Ovary (tissue), 9 donors: ENCODE measurements around the gene RHOV. TPM values are rescaled to one million over a fixed set of nuclear protein-coding genes. Genes with fewer than 3 reads are reported as not detected.

Experiments used
- DNase-seq, 5 donors: peaks; one replicate each; pipeline ENCODE4 v3.0.0-alpha.2; 2019 to 2020
- H3K27ac ChIP-seq, 2 donors: fragments of 200-600 bp; one replicate each; pipeline versions ENCODE4 v1.5.1 to v1.8.0; 2019 to 2022
- H3K27me3 ChIP-seq: fragments of 200-600 bp; one replicate; pipeline ENCODE4 v1.8.0; 2022
- H3K36me3 ChIP-seq: fragments of 200-600 bp; sonication (generic); one replicate; pipeline ENCODE4 v1.5.1; 2019
- H3K4me1 ChIP-seq: one replicate; pipeline ENCODE4 v1.8.1; 2013; ENCODE audit warnings: mild to moderate bottlenecking, moderate library complexity; ENCODE audit not compliant: insufficient read depth
- H3K4me3 ChIP-seq: fragments of 200-600 bp; sonication (generic); one replicate; pipeline ENCODE4 v1.5.1; 2017
- H3K9me3 ChIP-seq, 2 donors: fragments of 200-600 bp in 1 of 2; sonication (generic) in 1 of 2; one replicate each; pipeline versions ENCODE4 v1.5.1 to v1.8.1; 2013 to 2019; ENCODE audit warnings: mild to moderate bottlenecking in 1 of 2, moderate library complexity in 1 of 2
- CTCF ChIP-seq, 3 donors: fragments of 450-650 bp in 2 of 3; fragments of 200-600 bp in 1 of 3; IDR thresholded peaks; one replicate each; pipeline versions ENCODE4 v1.5.1 to v1.8.0; 2016 to 2022; ENCODE audit warnings: antibody characterized with exemption in 3 of 3, mild to moderate bottlenecking in 1 of 3
- EP300 ChIP-seq: sonication (generic); formaldehyde crosslinking; IDR thresholded peaks from one replicate; pipeline ENCODE4 v1.6.1; 2017; ENCODE audit warnings: antibody characterized with exemption
- POLR2A ChIP-seq: fragments of 450-650 bp; IDR thresholded peaks from one replicate; pipeline ENCODE4 v1.6.1; 2017; ENCODE audit warnings: antibody characterized with exemption, mild to moderate bottlenecking, moderate library complexity
- WGBS, 3 donors: extraction: QIAGEN DNeasy Blood & Tissue Kit in 1 of 3; methylation state at CpG; one replicate each; pipeline versions ENCODE4 v1.1.5 to v1.1.7; 2013 to 2017; 5-methylcytosine and 5-hydroxymethylcytosine counted together
- intact Hi-C, 4 donors: fragments of 100-400 bp; cut with DNase I; formaldehyde crosslinking; loops; one replicate each; pipeline versions ENCODE4 v1.11.0 to v1.15.1; 2022 to 2023
- polyA plus RNA-seq, 2 donors: library from polyadenylated mRNA; stranded (reverse); fragments of 200-250 nt in 1 of 2; fragments of 350-450 nt in 1 of 2; fragmentation: Illumina TruSeq in 1 of 2; extraction: RNeasy Lipid Tissue Mini Kit (QIAGEN cat#74804) in 1 of 2; gene quantifications; one replicate each; pipeline ENCODE4 v1.2.3, GENCODE V29; 2013 to 2014
- total RNA-seq, 7 donors: library from RNA; depleted of rRNA in 2 of 7; stranded (reverse); fragments of >200 nt in 2 of 7; fragmentation: NEBNext Ultra II Directional in 3 of 7; extraction: Animal tissue kit (Norgen Biotek cat#: 25700) in 3 of 7; gene quantifications; one replicate each; pipeline versions ENCODE4 v1.1.0 to v1.2.4, GENCODE V29; 2016 to 2023
- donor health status: DM: no; HTN: no; CAD: no; lungs with moderate emphysema.
- donor health status: DM: no; HTN: no; CAD: no.
- donor health status: Bipolar disorder and iron deficiency.
- donor health status: DM: yes; HTN: yes; CAD: no.
- donor health status: DM: no; HTN: no; CAD: no.
- donor health status: DM: yes; HTN: yes; CAD: no.

Gene RHOV
- total and polyA plus RNA-seq, 9 donors, result 0.07 to 3.4 (median 0.26) TPM; not detected in 3

- Histone ChIP-seq H3K9me3 (no peaks in the 10 kb centered on the region), H3K4me3 (no peak overlapping the region), H3K4me1 (peaks cover 3% of the 10 kb centered on the region), H3K27me3 (no peaks in the 10 kb centered on the region), H3K36me3 (no peaks in the 10 kb centered on the region), H3K27ac (no peak overlapping the region)
- intact Hi-C loops, result no loop called here
- TF ChIP-seq EP300 (no peak), CTCF (IDR thresholded peaks at IDR 0.05) (no peak), POLR2A (no peak)
- WGBS, 3 donors, result 86 to 93% (median 87%) methylated on average over 6 of the region's 6 CpGs
- DNase-seq, result no peak
Observed at GRCh38 chr15:40875991-40876730, 2.1 kb upstream of the RHOV start.

- no peak for DNase-seq
- Histone ChIP-seq H3K27ac (no peak overlapping the region), H3K36me3 (no peaks in the 10 kb centered on the region), H3K9me3 (no peaks in the 10 kb centered on the region), H3K4me1 (peaks cover 3% of the 10 kb centered on the region), H3K27me3 (no peaks in the 10 kb centered on the region), H3K4me3 (no peak overlapping the region)
- TF ChIP-seq POLR2A, result no peak
- TF ChIP-seq CTCF (IDR thresholded peaks at IDR 0.05), result no peak
- no peak for TF ChIP-seq EP300
- intact Hi-C loops, result no loop called here
- 58 to 74% (median 58%) methylated on average over 29 to 33 of the region's 33 CpGs for WGBS, 3 donors
Observed at GRCh38 chr15:40872791-40873693, 992 bp downstream of the RHOV start.

- WGBS, 3 donors, result 77 to 83% (median 81%) methylated on average over 13 of the region's 13 CpGs
- Histone ChIP-seq H3K4me3 (no peak overlapping the region), H3K27me3 (no peaks in the 10 kb centered on the region), H3K27ac (no peak overlapping the region), H3K9me3 (no peaks in the 10 kb centered on the region), H3K4me1 (peaks cover 3% of the 10 kb centered on the region), H3K36me3 (no peaks in the 10 kb centered on the region)
- DNase-seq, result no peak
- intact Hi-C loops, result no loop called here
- no peak for TF ChIP-seq CTCF (IDR thresholded peaks at IDR 0.05)
- TF ChIP-seq POLR2A, result no peak
Observed at GRCh38 chr15:40871749-40872617, 2.1 kb downstream of the RHOV start.

GRCh38 chr15:40870716-40871115 is 3.3 kb downstream of the RHOV start:
- no peak for DNase-seq
- H3K9me3 ChIP-seq, result no peaks in the 10 kb centered on the region
- H3K36me3 ChIP-seq, result no peaks in the 10 kb centered on the region
- H3K4me1 ChIP-seq, result peaks cover 3% of the 10 kb centered on the region
- no peak overlapping the region for H3K27ac ChIP-seq
- no peaks in the 10 kb centered on the region for H3K27me3 ChIP-seq
- intact Hi-C loops, result no loop called here
- H3K4me3 ChIP-seq, result no peak overlapping the region
- TF ChIP-seq CTCF (IDR thresholded peaks at IDR 0.05) (no peak), EP300 (no peak)
- 88 to 100% (median 92%) methylated on average over 1 of the region's 1 CpG for WGBS, 3 donors
